Measurements from ENCODE around the gene TNFSF10.

Gene TNFSF10

DNA sequence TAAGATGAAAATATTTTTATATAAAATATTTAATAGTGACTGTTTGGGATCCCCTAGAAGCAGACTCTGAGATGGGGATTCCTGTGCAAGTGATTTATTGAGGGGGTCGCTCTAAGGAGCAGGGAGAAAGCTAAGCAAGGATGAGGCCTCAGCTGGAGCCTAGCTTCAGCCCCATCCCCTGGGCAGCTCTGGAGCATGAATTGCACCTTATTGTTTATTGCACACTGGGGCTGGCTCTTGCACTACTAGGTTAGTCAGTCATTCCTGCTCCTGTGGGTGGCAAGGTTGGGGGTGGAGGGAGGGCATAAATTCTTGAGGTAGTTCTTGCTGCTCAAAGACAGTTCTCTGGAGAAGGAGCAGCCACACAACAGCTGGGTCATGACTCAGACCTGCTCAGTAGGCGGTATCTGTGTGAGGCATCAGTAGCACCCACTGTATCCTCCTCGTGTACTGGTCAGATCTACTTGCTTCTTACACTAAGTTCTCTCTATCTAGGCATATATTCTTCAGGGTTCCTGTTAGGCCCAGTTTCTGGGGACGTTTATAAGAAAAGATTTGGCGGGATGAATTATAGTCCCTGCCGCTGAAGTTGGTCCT is 27.2 kb upstream of the TNFSF10 start:
- TF ChIP-seq, protein P1, sequence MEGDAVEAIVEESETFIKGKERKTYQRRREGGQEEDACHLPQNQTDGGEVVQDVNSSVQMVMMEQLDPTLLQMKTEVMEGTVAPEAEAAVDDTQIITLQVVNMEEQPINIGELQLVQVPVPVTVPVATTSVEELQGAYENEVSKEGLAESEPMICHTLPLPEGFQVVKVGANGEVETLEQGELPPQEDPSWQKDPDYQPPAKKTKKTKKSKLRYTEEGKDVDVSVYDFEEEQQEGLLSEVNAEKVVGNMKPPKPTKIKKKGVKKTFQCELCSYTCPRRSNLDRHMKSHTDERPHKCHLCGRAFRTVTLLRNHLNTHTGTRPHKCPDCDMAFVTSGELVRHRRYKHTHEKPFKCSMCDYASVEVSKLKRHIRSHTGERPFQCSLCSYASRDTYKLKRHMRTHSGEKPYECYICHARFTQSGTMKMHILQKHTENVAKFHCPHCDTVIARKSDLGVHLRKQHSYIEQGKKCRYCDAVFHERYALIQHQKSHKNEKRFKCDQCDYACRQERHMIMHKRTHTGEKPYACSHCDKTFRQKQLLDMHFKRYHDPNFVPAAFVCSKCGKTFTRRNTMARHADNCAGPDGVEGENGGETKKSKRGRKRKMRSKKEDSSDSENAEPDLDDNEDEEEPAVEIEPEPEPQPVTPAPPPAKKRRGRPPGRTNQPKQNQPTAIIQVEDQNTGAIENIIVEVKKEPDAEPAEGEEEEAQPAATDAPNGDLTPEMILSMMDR (IDR thresholded peaks at IDR 0.05): no peak

DNA sequence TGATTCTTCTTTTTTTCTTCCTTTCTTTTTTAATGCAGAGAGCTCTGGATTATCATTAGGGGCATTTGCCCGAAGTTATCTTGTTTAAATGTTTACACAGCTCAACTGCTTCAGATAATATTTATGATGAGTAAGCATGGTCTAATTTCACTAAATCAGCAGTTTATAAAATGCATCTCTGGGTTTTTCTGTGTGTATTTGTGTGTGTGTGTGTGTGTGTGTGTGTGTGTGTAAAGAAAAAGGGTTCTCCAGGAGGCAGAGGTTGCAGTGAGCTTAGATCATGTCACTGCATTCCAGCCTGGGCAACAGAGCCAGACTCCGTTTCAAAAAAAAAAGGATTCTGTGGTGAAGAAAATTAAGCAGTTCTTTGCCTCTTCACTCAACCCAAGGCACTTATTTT is 25.9 kb upstream of the TNFSF10 start:
- TF ChIP-seq, protein P1 (IDR thresholded peaks at IDR 0.05): no peak

DNA sequence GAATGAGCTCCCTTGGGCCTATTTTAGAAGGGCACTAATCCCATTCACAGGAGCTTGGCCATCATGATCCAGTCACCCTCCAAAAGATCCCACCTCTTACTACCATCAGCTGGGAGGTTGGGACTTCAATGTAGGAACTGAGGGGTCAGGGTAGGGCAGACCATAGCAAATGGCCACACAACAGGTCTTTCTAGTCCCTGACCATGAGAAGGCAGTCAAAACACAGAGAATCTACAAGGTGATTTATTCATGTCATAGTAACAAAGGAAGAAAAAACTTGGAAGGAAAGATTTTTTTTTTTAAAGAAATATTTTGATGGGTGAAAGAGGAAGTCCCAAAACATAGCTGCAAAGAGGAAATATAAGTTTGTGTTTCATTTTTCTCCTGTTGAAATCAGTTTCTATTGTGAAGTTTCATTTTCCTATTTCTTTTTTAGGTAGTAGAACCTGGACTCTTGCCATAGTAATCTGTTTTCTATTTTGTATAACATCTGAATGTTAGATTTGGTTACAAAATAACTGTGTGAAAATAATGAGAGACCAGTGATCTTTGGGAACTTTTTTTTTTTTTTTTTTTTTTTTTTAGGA is 23.5 kb upstream of the TNFSF10 start:
- TF ChIP-seq, protein P1 (IDR thresholded peaks at IDR 0.05): no peak

DNA sequence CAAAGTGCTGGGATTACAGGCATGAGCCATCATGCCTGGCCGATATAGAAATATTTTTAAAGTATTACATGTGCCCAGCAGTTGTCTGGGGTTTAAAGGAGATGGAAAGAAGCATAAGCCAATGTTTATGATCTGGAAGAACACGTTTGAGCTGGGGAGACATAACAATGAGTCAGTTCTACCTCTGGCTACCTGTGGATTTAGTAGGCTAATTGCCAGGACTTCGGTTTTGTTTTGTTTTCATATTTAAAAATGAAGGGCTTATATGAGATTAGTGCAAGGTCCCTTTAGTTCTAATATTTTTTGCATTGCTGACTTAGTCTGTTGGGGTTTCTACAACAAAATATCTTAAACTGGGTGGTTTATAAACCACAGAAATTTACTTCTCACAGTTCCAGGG is 22.9 kb upstream of the TNFSF10 start:
- TF ChIP-seq, protein P1 (IDR thresholded peaks at IDR 0.05): no peak

DNA sequence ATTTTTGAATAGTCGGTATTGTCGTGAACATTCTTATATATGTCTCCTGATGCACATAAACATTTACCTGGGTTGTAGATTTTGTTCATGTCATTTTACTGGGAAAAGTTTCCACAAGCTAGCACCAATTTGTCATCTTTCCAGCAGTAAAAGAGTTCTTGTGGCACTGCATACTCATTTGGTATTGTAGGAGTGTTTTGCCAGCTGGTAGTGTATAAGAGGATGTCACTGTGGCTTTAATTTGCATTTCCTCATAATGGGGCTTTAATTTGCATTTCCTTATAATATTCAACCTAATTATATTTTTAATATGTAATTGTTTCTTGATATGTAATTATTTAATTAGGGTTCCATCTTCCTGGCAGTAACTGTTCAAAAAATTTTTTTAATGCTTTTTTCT is 21.2 kb upstream of the TNFSF10 start:
- TF ChIP-seq, protein P1 (IDR thresholded peaks at IDR 0.05): no peak

DNA sequence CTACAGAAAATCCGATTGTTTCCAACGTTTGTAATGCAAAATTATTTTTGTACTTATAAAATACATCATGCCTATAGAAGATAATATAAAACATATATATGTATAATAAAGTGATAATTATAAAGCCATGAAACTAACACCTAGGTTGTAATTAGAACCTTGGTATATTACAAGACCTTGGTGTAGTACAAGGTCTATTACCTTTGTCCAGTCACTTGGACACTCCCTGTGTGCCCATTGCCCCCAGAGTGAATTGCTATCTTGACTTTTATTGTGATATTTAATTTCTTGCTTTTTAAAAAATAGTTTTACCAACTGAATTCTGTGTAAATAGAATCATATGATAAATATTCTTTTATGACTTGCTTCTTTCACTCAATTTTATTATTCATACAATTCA is 20.7 kb upstream of the TNFSF10 start:
- TF ChIP-seq, protein P1 (IDR thresholded peaks at IDR 0.05): no peak

DNA sequence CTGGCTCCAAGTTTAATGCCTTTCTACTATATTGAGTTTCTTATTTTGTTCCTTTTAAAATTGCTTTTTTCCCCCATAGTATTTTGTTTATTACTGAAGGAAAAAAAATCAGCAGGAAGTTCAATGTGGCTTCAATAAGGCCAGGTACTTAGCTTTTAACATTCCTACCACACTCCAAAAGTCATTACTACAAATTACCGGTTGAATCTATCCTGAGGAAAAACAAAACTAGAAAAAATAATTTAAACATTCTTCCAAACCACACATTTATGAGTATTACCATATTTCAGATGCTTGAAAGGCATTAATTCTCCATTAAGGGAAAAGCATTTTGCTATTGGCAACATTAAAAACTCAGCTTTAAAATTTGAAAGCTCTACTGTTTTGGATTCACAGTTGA is 20.2 kb upstream of the TNFSF10 start:
- TF ChIP-seq, protein P1 (IDR thresholded peaks at IDR 0.05): no peak

DNA sequence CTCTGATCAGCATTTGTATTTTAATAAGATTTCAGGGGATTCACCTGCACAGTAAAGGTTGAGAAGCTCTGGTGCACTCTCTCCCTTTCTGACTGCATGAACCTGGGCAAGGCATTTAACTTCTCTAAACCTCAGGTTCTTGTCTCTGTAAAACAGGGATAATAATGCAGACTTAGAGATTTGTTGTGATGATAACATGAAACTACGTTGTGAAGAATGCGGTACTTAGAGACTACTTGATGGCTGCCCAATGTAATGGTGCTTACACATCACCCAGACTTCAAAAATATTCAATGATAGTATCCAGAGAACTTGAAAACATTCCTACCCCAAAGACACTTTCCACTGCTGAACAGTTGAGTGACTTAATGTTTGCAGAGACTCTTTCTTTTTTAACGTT is 19.8 kb upstream of the TNFSF10 start:
- TF ChIP-seq, protein P1 (IDR thresholded peaks at IDR 0.05): no peak

Data from LNCAP (cell line).